Head of caudate nucleus (tissue), 42 donors: Measurements from ENCODE around the gene LMO3.

ENCODE experiments used
- DNase-seq, 42 donors: peaks; one replicate each; pipeline versions ENCODE4 v3.0.0 to v3.0.0-alpha.2; 2020 to 2021; ENCODE audit warnings: mixed read lengths in 7 of 42
- intact Hi-C: fragments of 100-400 bp; cut with DNase I; formaldehyde crosslinking; loops from one replicate; pipeline ENCODE4 v1.15.0; 2022

The LMO3 gene

GRCh38 chr12:16603260-16603915, 2.6 kb downstream of the LMO3 start:
- intact Hi-C loops, result no loop called here
- peak in 2 of 42 donors; percentile 27 to 30 for DNase-seq

- intact Hi-C loops, result no loop called here
These were observed 3.5 kb downstream of the LMO3 start for GRCh38 chr12:16602412-16602811.

GRCh38 chr12:16600525-16600924, 5.4 kb downstream of the LMO3 start:
- intact Hi-C loops, result no loop called here

More at GRCh38 chr12:16602412-16602811, 3.5 kb downstream of the LMO3 start:
- DNase-seq, result no peak

GRCh38 chr12:16599081-16599480, 6.9 kb downstream of the LMO3 start:
- intact Hi-C loops, result no loop called here

More at GRCh38 chr12:16600525-16600924, 5.4 kb downstream of the LMO3 start:
- peak in 3 of 42 donors; percentile 9 to 41 (median 36) for DNase-seq

GRCh38 chr12:16594797-16595196, 11.2 kb downstream of the LMO3 start:
- intact Hi-C loops, result no loop called here

More at GRCh38 chr12:16599081-16599480, 6.9 kb downstream of the LMO3 start:
- DNase-seq, result peak in 2 of 42 donors; percentile 9 to 50

GRCh38 chr12:16593546-16593945, 12.4 kb downstream of the LMO3 start:
- intact Hi-C loops, result no loop called here
- DNase-seq, result no peak

More at GRCh38 chr12:16594797-16595196, 11.2 kb downstream of the LMO3 start:
- no peak for DNase-seq

GRCh38 chr12:16590645-16591044, 15.3 kb downstream of the LMO3 start:
- DNase-seq, result no peak
- intact Hi-C loops, result no loop called here

- no peak for DNase-seq
- intact Hi-C loops, result no loop called here
These were observed 17.1 kb downstream of the LMO3 start for GRCh38 chr12:16588812-16589211.

GRCh38 chr12:16587514-16587913, 18.4 kb downstream of the LMO3 start:
- intact Hi-C loops, result no loop called here
- DNase-seq, result no peak

- DNase-seq, result no peak
These were observed 18.9 kb downstream of the LMO3 start for GRCh38 chr12:16587110-16587453.

GRCh38 chr12:16586350-16587109, 19.4 kb downstream of the LMO3 start:
- DNase-seq, result no peak
- intact Hi-C loops, result no loop called here

More at GRCh38 chr12:16587110-16587453, 18.9 kb downstream of the LMO3 start:
- intact Hi-C loops, result no loop called here

GRCh38 chr12:16585781-16586180, 20.2 kb downstream of the LMO3 start:
- intact Hi-C loops, result no loop called here

GRCh38 chr12:16583969-16584745, 21.8 kb downstream of the LMO3 start:
- intact Hi-C loops, result no loop called here

More at GRCh38 chr12:16585781-16586180, 20.2 kb downstream of the LMO3 start:
- DNase-seq, result no peak

GRCh38 chr12:16581416-16581815, 24.5 kb downstream of the LMO3 start:
- intact Hi-C loops, result no loop called here
- DNase-seq, result no peak

More at GRCh38 chr12:16583969-16584745, 21.8 kb downstream of the LMO3 start:
- DNase-seq, result no peak

- no peak for DNase-seq
- intact Hi-C loops, result no loop called here
These were observed 26.9 kb downstream of the LMO3 start for GRCh38 chr12:16579041-16579440.

GRCh38 chr12:16573398-16574077, 32.4 kb downstream of the LMO3 start:
- intact Hi-C loops, result no loop called here

GRCh38 chr12:16568873-16569272, 37.1 kb downstream of the LMO3 start:
- intact Hi-C loops, result no loop called here
- DNase-seq, result no peak

More at GRCh38 chr12:16573398-16574077, 32.4 kb downstream of the LMO3 start:
- peak in 5 of 42 donors; percentile 8 to 52 (median 26) for DNase-seq

- no peak for DNase-seq
- intact Hi-C loops, result no loop called here
These were observed 41.3 kb downstream of the LMO3 start for GRCh38 chr12:16564675-16565074.

- DNase-seq, result no peak
- intact Hi-C loops, result no loop called here
These were observed 42.5 kb downstream of the LMO3 start for GRCh38 chr12:16563504-16563903.
